Stimulated activated CD4-positive, alpha-beta T cell treated with anti-CD3 and anti-CD28 coated beads, Interleukin-15, amount 100 ng/mL, for 48 hours (primary cell): ENCODE data around the gene FLNB.

Source experiments
- DNase-seq, 2 donors: peaks; one replicate each; pipeline ENCODE4 v3.0.0-alpha.2; 2020; ENCODE audit warnings: low read depth in 2 of 2

FLNB gene

GRCh38 chr3:58105196-58105595 lies 97.0 kb downstream of the FLNB start:
- DNase-seq, result no peak

- DNase-seq, result no peak
These were observed 97.8 kb downstream of the FLNB start for GRCh38 chr3:58106061-58106460.

GRCh38 chr3:58106640-58107039 lies 98.4 kb downstream of the FLNB start:
- no peak for DNase-seq

- DNase-seq, result no peak
These were observed 99.4 kb downstream of the FLNB start for GRCh38 chr3:58107597-58107996.

GRCh38 chr3:58109752-58110151 lies 101.5 kb downstream of the FLNB start:
- no peak for DNase-seq

- DNase-seq, result no peak
These were observed 103.4 kb downstream of the FLNB start for GRCh38 chr3:58111513-58112184.

- no peak for DNase-seq
These were observed 103.9 kb downstream of the FLNB start for GRCh38 chr3:58112185-58112535.

- no peak for DNase-seq
These were observed 107.0 kb downstream of the FLNB start for GRCh38 chr3:58115175-58115574.

- DNase-seq, result peak in 1 of 2 donors; percentile 5
These were observed 108.1 kb downstream of the FLNB start for GRCh38 chr3:58116161-58116955.

GRCh38 chr3:58116985-58117384 lies 108.8 kb downstream of the FLNB start:
- DNase-seq, result no peak

GRCh38 chr3:58117561-58118181 lies 109.4 kb downstream of the FLNB start:
- DNase-seq, result no peak

GRCh38 chr3:58119186-58119585 lies 111.0 kb downstream of the FLNB start:
- no peak for DNase-seq

GRCh38 chr3:58120075-58120812 lies 112.0 kb downstream of the FLNB start:
- no peak for DNase-seq

- no peak for DNase-seq
These were observed 113.0 kb downstream of the FLNB start for GRCh38 chr3:58121183-58121582.

GRCh38 chr3:58122936-58123700 lies 114.9 kb downstream of the FLNB start:
- DNase-seq, result no peak

- DNase-seq, result no peak
These were observed 116.2 kb downstream of the FLNB start for GRCh38 chr3:58124387-58124786.

GRCh38 chr3:58129041-58129770 lies 121.0 kb downstream of the FLNB start:
- DNase-seq, result no peak

- DNase-seq, result no peak
These were observed 122.4 kb downstream of the FLNB start for GRCh38 chr3:58130591-58130990.

GRCh38 chr3:58131101-58131825 lies 123.0 kb downstream of the FLNB start:
- DNase-seq, result no peak

- no peak for DNase-seq
These were observed 124.6 kb downstream of the FLNB start for GRCh38 chr3:58132850-58133249.
